Fibroblast of villous mesenchyme (primary cell): ENCODE results near the gene ALKBH3. TPM values are rescaled to one million over a fixed set of nuclear protein-coding genes. Genes with fewer than 3 reads are reported as not detected.

Experiments used
- DNase-seq: peaks from one replicate; pipeline ENCODE4 v3.0.0-alpha.2; 2010; ENCODE audit warnings: low read depth
- H3K4me3 ChIP-seq: 2 replicates; pipeline ENCODE4 v1.5.1; 2011; ENCODE audit warnings: low read depth, mild to moderate bottlenecking, low read length
- total RNA-seq: library from RNA; depleted of rRNA; stranded (reverse); fragments of >200 nt; gene quantifications from 2 replicates; pipeline ENCODE4 v1.2.3, GENCODE V29; 2012
- TF ChIP-seq, protein P1 (sequence below): IDR thresholded peaks from 2 replicates; pipeline ENCODE4 v1.5.1; 2012; ENCODE audit warnings: low read depth, mild to moderate bottlenecking, low read length; ENCODE audit not compliant: insufficient read depth

Gene ALKBH3
- total RNA-seq, 1 donor, result 33.7 TPM

DNA sequence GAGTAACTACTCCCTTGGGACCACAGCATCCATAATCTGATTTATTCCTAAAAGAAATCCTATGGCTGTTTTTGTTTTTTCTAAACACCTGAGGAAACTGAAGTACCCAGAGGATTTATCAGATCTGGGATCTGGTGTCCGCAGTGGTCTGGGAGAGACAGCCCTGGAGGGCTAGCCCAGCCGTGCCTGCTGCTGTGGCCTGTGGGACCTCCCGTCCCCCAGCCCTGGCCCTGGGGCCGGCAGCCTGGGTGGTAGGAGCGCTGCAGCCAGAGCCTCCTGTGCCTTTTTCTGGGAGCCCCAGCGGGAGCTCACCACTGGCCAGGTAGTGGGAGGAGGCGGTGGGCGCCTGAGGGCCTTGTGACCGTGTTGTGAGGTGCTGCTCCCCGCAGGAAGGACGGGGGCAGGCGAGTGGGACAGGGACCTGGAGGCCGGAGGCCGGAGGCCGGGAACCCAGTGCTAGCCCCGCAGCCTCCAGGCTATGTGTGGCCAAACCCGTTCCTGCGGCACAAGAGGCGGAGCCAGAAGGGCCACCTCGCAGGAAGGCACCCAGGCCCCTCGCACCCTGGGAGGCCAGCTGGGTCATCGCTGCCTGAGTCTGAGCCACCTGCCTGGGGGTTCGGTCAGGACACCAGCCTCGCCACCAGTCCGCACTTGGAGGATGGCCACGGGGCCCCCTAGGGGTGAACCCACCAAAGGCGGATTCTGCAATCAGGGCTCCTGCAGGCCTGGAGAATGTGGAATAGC, 43.7 kb downstream of the ALKBH3 start:
- no peak overlapping the region for H3K4me3 ChIP-seq
- TF ChIP-seq, protein P1, sequence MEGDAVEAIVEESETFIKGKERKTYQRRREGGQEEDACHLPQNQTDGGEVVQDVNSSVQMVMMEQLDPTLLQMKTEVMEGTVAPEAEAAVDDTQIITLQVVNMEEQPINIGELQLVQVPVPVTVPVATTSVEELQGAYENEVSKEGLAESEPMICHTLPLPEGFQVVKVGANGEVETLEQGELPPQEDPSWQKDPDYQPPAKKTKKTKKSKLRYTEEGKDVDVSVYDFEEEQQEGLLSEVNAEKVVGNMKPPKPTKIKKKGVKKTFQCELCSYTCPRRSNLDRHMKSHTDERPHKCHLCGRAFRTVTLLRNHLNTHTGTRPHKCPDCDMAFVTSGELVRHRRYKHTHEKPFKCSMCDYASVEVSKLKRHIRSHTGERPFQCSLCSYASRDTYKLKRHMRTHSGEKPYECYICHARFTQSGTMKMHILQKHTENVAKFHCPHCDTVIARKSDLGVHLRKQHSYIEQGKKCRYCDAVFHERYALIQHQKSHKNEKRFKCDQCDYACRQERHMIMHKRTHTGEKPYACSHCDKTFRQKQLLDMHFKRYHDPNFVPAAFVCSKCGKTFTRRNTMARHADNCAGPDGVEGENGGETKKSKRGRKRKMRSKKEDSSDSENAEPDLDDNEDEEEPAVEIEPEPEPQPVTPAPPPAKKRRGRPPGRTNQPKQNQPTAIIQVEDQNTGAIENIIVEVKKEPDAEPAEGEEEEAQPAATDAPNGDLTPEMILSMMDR, result no peak
- no peak for DNase-seq

DNA sequence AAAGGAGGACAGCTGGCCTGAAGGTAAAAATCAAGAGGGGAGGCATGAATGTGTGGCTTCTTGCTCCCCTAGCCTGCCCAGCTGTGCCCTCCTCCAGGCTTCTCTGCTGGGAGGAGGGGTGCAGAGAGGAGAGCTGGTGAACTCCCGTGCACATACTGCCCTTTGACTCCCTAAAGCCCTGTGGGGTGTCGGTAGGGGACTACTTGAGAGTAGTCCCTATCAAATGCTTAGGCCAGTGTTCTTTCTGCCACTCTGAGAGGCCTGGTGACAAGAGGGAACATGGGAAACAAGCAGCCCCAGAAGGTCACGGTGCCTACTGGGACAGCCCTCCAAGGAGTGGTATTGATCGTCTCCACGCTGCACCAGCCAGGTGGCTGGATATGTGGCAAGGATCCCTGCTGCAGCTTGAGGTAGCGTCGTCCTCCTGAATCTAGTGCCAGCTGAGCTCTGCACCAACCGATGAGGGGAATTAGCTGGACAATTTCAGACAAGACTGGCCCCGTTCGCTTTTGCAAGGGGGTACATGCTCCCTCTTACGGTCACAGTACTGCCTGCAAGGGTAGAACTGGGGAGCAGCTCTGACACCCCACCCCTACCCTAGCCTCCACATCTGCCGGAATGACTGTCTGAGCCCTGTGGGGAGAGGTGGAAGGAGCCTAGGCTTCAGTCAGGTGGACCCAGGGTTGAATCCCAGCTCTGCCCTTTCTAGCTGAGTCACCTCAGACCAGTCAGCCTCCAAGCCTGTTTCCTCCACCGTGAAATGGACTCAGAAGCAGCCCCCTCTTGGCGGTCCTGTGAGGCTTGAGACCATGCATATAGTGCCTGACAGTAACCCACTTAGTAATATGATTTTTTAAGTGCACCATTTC, 44.7 kb downstream of the ALKBH3 start:
- DNase-seq, result no peak
- TF ChIP-seq, protein P1, result no peak

DNA sequence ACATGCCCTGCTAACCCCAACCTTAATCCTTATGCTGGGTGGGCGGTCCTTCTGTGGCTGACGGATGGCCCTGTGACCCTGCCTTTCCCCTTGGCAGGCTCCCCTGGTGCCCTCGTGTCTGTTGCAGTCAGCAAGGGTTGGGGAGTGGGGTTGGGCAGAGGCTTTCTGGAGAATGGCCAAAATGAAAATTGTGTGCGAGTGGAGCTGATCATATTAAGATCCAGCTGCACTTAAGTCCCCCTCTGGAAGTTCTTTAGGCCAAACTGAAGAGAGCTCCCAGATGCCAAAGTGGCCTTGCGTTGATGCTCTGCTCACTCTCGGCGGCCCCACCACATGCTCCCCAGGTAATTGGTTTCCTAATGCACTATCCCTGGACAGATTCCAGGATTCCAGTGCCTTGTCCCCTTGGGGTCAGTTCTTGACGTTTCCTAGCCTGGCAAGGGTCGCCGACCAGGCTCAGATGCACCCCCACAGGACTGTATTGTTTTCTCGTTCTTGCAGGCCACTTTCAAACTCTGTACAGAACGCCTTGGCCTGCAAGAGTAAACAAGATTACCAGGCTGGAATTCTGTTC, 45.4 kb downstream of the ALKBH3 start:
- no peak for DNase-seq
- H3K4me3 ChIP-seq, result no peak overlapping the region
- TF ChIP-seq, protein P1, result no peak

More for the DNA sequence above, 44.7 kb downstream of the ALKBH3 start:
- no peak overlapping the region for H3K4me3 ChIP-seq

DNA sequence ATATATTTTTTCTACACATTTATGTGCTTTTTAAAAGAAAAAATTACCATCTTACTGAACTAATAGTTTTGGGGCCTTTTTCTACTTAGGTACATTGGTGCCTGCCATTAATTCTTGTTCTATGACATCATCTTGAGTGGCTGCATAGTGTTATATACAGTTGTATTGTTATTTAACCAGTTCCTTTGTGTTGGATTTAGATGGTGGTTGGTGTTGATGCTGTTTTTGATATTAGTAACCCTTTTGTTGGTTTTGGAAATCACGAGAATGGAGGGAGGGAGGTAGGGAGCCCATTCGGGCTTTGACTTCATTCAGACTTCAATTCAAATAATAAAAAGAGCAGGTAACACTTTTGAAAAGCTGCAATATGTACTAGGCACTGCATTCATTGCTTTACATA, 46.4 kb downstream of the ALKBH3 start:
- no peak overlapping the region for H3K4me3 ChIP-seq
- TF ChIP-seq, protein P1, result no peak
- no peak for DNase-seq

DNA sequence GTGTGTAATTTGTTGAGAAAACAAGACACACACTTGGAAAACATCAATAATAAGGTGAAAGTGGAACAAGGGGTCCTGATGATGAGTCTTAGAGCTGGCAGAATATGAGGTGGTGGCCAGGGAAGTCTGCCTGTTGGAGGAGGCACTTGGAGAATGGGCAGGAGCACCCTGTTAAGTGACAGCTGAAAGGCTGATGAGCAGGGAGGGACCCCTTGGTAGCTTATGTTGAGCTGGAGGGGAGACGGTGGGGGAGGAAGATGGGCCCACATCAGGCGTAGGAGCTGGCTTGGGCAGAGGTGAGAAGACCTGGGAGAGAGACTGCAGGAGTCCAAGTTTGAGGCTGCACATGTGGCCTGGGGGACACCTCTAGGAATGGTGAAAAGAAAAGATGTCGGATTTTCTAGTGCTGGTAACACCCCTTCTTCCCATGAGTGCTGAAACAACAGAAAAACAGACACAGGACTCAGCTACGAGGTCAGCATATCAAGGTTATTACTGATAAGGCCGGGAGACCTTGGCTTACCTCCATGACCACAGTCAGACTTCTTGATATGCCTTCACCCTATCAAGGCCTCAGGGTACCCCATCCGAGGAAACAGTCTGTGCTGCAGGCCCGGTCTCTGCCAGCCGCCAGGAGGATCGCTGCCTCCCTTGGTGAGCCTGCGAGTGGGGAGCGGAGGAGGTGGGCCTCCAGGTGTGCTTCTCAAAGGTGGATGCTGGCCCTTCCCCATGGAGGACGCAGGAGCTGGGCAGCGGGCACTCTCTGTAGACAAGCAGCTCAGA, 47.5 kb downstream of the ALKBH3 start:
- no peak overlapping the region for H3K4me3 ChIP-seq
- TF ChIP-seq, protein P1, result no peak
- DNase-seq, result no peak

DNA sequence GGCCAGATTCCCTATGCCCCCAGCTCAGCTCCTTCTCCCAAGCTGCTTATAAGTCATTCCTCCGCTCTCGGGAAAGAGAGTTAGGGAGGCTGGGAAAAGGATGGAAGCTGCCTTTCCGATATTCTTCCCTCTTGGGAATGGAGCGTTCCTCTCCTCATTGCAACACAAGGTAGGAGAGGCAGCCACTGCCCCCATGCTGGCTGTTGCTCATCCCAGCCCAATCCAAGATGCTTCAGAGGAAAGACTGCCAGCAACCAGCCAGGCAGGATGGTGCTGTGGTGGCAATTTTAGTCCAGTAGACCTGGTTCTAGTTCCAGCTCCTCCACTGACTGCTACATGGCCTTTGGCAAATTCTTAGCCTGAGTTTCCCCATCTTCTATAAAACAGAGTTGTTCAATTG, 48.1 kb downstream of the ALKBH3 start:
- TF ChIP-seq, protein P1, result no peak
- DNase-seq, result no peak
- H3K4me3 ChIP-seq, result no peak overlapping the region
